T-helper 17 cell (primary cell): ENCODE data around the gene CASTOR2. TPM values are rescaled to one million over a fixed set of nuclear protein-coding genes. Genes with fewer than 3 reads are reported as not detected.
"Not testable (repeated sequence)": the region's sequence is repeated elsewhere in the genome, so short reads cannot be mapped to it uniquely, and the experiment has no call there.

ENCODE experiments used
- ATAC-seq: fragments of 150-1000 bp; cut with Tn5 transposase; 2 replicates; pipeline ENCODE4 v1.10.0; 2021; ENCODE audit warnings: mild to moderate bottlenecking, moderate library complexity
- DNase-seq, 3 donors: peaks; one replicate each; pipeline versions ENCODE4 v3.0.0 to v3.0.0-alpha.2; 2020 to 2021
- H3K9me3 ChIP-seq: one replicate; pipeline ENCODE4 v1.7.0; 2013; ENCODE audit warnings: low read length, mild to moderate bottlenecking; ENCODE audit not compliant: control insufficient read depth, poor library complexity, severe bottlenecking
- H3K27ac Mint-ChIP-seq: one replicate; pipeline ENCODE4 v1.8.0; 2022; ENCODE audit warnings: mild to moderate bottlenecking, moderate library complexity, mixed read lengths
- H3K27me3 Mint-ChIP-seq: one replicate; pipeline ENCODE4 v1.8.0; 2022; ENCODE audit warnings: mixed read lengths
- H3K36me3 Mint-ChIP-seq: one replicate; pipeline ENCODE4 v1.8.0; 2022; ENCODE audit warnings: low read depth, mixed read lengths
- H3K4me1 Mint-ChIP-seq: one replicate; pipeline ENCODE4 v1.8.0; 2022; ENCODE audit warnings: mild to moderate bottlenecking, mixed read lengths
- H3K4me3 Mint-ChIP-seq: one replicate; pipeline ENCODE4 v1.8.0; 2022; ENCODE audit warnings: mild to moderate bottlenecking, moderate library complexity, mixed read lengths
- total RNA-seq, 4 donors: library from RNA in 2 of 4; stranded (reverse) in 2 of 4; gene quantifications; one replicate each; pipeline ENCODE4 v1.2.3 and lab custom pipeline; 2022 to 2026

CASTOR2 gene
- total RNA-seq, 2 donors from 2014 or later = 5.5 to 7.0 TPM

- H3K27me3 Mint-ChIP-seq = no peaks in the 10 kb centered on the region
- H3K36me3 Mint-ChIP-seq = peaks cover 3% of the 10 kb centered on the region
- ATAC-seq = no peak
Observed at GRCh38 chr7:75048435-75049379, 84.2 kb downstream of the CASTOR2 start.

GRCh38 chr7:75049817-75050216 is 85.3 kb downstream of the CASTOR2 start:
- Mint-ChIP-seq H3K4me3 (no peak overlapping the region), H3K4me1 (no peaks in the 10 kb centered on the region), H3K27ac (no peak overlapping the region), H3K27me3 (no peaks in the 10 kb centered on the region), H3K36me3 (peaks cover 3% of the 10 kb centered on the region)
- H3K9me3 ChIP-seq = no peaks in the 10 kb centered on the region
- no peak for ATAC-seq
- DNase-seq = no peak

More at GRCh38 chr7:75048435-75049379, 84.2 kb downstream of the CASTOR2 start:
- Mint-ChIP-seq H3K4me1 (no peaks in the 10 kb centered on the region), H3K4me3 (no peak overlapping the region), H3K27ac (no peak overlapping the region)
- H3K9me3 ChIP-seq = no peaks in the 10 kb centered on the region
- DNase-seq = no peak

- ATAC-seq (no peak), DNase-seq (no peak)
- Mint-ChIP-seq H3K36me3 (peaks cover 3% of the 10 kb centered on the region), H3K4me1 (no peaks in the 10 kb centered on the region), H3K27me3 (no peaks in the 10 kb centered on the region), H3K4me3 (no peak overlapping the region), H3K27ac (no peak overlapping the region)
- H3K9me3 ChIP-seq = no peaks in the 10 kb centered on the region
Observed at GRCh38 chr7:75050501-75050900, 86.0 kb downstream of the CASTOR2 start.

GRCh38 chr7:75054744-75055143 is 90.2 kb downstream of the CASTOR2 start:
- no peak for DNase-seq
- Mint-ChIP-seq H3K4me3 (no peak overlapping the region), H3K4me1 (no peaks in the 10 kb centered on the region), H3K36me3 (peaks cover 3% of the 10 kb centered on the region), H3K27ac (no peak overlapping the region), H3K27me3 (no peaks in the 10 kb centered on the region)
- no peaks in the 10 kb centered on the region for H3K9me3 ChIP-seq
- no peak for ATAC-seq

GRCh38 chr7:75055155-75055554 is 90.7 kb downstream of the CASTOR2 start:
- no peak for ATAC-seq

GRCh38 chr7:75055830-75056772 is 91.6 kb downstream of the CASTOR2 start:
- H3K27ac Mint-ChIP-seq = peak overlapping the region; percentile 4
- peaks cover 3% of the 10 kb centered on the region for H3K36me3 Mint-ChIP-seq
- H3K4me1 Mint-ChIP-seq = no peaks in the 10 kb centered on the region
- no peak for ATAC-seq
- no peaks in the 10 kb centered on the region for H3K9me3 ChIP-seq
- no peak overlapping the region for H3K4me3 Mint-ChIP-seq
- no peak for DNase-seq
- no peaks in the 10 kb centered on the region for H3K27me3 Mint-ChIP-seq

More at GRCh38 chr7:75055155-75055554, 90.7 kb downstream of the CASTOR2 start:
- no peaks in the 10 kb centered on the region for H3K9me3 ChIP-seq
- DNase-seq = no peak
- no peak overlapping the region for H3K4me3 Mint-ChIP-seq
- H3K27me3 Mint-ChIP-seq = no peaks in the 10 kb centered on the region
- H3K27ac Mint-ChIP-seq = peak overlapping the region; percentile 4
- H3K4me1 Mint-ChIP-seq = no peaks in the 10 kb centered on the region
- H3K36me3 Mint-ChIP-seq = peaks cover 3% of the 10 kb centered on the region

GRCh38 chr7:75058406-75058805 is 93.9 kb downstream of the CASTOR2 start:
- Mint-ChIP-seq H3K27me3 (no peaks in the 10 kb centered on the region), H3K4me3 (no peak overlapping the region), H3K27ac (no peak overlapping the region), H3K36me3 (peaks cover 9% of the 10 kb centered on the region), H3K4me1 (peaks cover 3% of the 10 kb centered on the region)
- no peaks in the 10 kb centered on the region for H3K9me3 ChIP-seq
- DNase-seq (no peak), ATAC-seq (no peak)

GRCh38 chr7:75064291-75064690 is 99.8 kb downstream of the CASTOR2 start:
- Mint-ChIP-seq H3K27ac (peak overlapping the region; percentile 29), H3K27me3 (no peaks in the 10 kb centered on the region), H3K4me1 (peaks cover 5% of the 10 kb centered on the region), H3K4me3 (no peak overlapping the region), H3K36me3 (peaks cover 12% of the 10 kb centered on the region)
- no peak for ATAC-seq
- DNase-seq = no peak
- no peaks in the 10 kb centered on the region for H3K9me3 ChIP-seq

GRCh38 chr7:75064801-75065200 is 100.3 kb downstream of the CASTOR2 start:
- Mint-ChIP-seq H3K27ac (peak overlapping the region; percentile 29), H3K4me3 (no peak overlapping the region), H3K36me3 (peaks cover 12% of the 10 kb centered on the region), H3K27me3 (no peaks in the 10 kb centered on the region), H3K4me1 (peaks cover 5% of the 10 kb centered on the region)
- no peaks in the 10 kb centered on the region for H3K9me3 ChIP-seq
- no peak for DNase-seq
- no peak for ATAC-seq

GRCh38 chr7:75066521-75066920 is 102.0 kb downstream of the CASTOR2 start:
- Mint-ChIP-seq H3K27ac (no peak overlapping the region), H3K27me3 (no peaks in the 10 kb centered on the region), H3K36me3 (peaks cover 8% of the 10 kb centered on the region), H3K4me1 (peaks cover 3% of the 10 kb centered on the region), H3K4me3 (peak overlapping the region; percentile 58)
- no peak for ATAC-seq
- H3K9me3 ChIP-seq = no peaks in the 10 kb centered on the region
- DNase-seq = no peak

GRCh38 chr7:75072981-75073283 is 108.4 kb downstream of the CASTOR2 start:
- Mint-ChIP-seq H3K4me3 (peak overlapping the region; percentile 94), H3K27ac (peak overlapping the region; percentile 91)
- DNase-seq = no peak

GRCh38 chr7:75074262-75074641 is 109.7 kb downstream of the CASTOR2 start:
- not testable (repeated sequence) for H3K36me3 Mint-ChIP-seq, DNase-seq, H3K4me1 Mint-ChIP-seq, H3K9me3 ChIP-seq, ATAC-seq, H3K27me3 Mint-ChIP-seq
- Mint-ChIP-seq H3K4me3 (peak overlapping the region; percentile 94), H3K27ac (peak overlapping the region; percentile 91)

More at GRCh38 chr7:75072981-75073283, 108.4 kb downstream of the CASTOR2 start:
- Mint-ChIP-seq H3K4me1 (peaks cover 3% of the 10 kb centered on the region), H3K36me3 (no peaks in the 10 kb centered on the region), H3K27me3 (no peaks in the 10 kb centered on the region)
- no peaks in the 10 kb centered on the region for H3K9me3 ChIP-seq
- ATAC-seq = no peak
